ENCODE measurements around the gene TNFRSF4. TPM values are rescaled to one million over a fixed set of nuclear protein-coding genes. Genes with fewer than 3 reads are reported as not detected.

The TNFRSF4 gene
- total and polyA plus RNA-seq, 8 donors: 0.26 to 5.0 (median 1.2) TPM

DNA sequence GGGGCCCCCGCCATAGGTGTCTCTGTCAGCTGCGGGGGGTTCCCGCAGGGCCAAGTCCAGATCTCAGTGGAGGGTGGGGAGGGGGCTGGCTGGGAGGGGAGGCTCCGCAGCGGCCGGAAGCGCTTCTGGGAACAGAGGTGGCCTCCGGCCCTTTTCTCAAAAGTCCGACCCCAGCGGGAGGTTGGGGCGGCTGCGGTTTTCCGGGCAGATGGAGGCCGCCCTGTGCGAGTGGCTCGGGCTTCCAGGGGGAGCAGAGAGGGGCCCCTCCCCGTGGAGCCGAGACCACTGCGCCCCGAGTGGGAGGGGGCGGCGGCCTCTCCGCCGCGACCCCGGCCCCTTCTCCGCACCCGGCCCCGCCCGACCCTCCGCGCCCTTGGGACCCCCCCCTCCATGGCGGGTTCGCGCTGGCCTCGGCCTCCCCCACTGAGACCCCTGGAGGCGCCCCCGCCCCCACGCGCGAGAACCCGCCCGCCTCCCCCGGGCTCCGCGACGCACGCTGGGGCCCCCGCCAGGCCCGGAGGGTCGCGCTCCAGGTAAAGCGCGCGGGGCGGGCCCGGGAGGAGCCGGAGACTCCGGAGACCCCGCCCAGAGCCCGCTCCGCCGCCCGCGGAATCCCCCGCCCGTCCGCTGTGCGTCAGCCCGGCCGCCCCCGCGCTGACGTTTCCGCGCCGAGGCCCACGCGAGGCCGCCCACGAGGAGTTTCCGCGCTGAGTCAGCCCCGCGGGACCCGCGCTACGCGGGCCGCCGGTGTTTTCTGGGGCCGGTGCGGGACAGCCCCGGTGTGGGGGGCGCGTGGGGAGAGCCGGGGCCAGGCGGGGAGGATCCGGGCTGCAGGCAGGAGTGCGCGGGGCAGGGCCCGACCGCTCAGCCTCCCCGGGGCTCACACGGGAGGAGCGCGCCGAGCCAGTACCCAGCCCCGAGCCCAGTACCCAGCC is 12.8 kb downstream of the TNFRSF4 start:
- Histone ChIP-seq H3K36me3 (no peaks in the 10 kb centered on the region), H3K9me3 (no peaks in the 10 kb centered on the region), H3K4me1 (no peaks in the 10 kb centered on the region), H3K27ac (no peak overlapping the region), H3K27me3 (no peaks in the 10 kb centered on the region), H3K4me3 (peak overlapping the region; percentile 28 to 42 (median 33))
- DNase-seq: peak in 3 of 6 donors; percentile 51 to 78 (median 76)
- intact Hi-C loops (cut with DNase I): no loop called here
- FAIRE-seq: no peak
- TF ChIP-seq CTCF (IDR thresholded peaks at IDR 0.05): no peak
- WGBS, 2 donors: 3 to 9% methylated on average over 15 to 109 of the region's 109 CpGs
- peak; percentile 47 to 81 (median 62) for ATAC-seq

GRCh38 chr1:1199961-1200875 is 13.7 kb downstream of the TNFRSF4 start:
- 76 to 80% methylated on average over 31 of the region's 31 CpGs for WGBS, 2 donors
- Histone ChIP-seq H3K27ac (no peak overlapping the region), H3K4me1 (no peaks in the 10 kb centered on the region), H3K4me3 (no peak overlapping the region), H3K9me3 (no peaks in the 10 kb centered on the region), H3K27me3 (no peaks in the 10 kb centered on the region), H3K36me3 (no peaks in the 10 kb centered on the region)
- TF ChIP-seq CTCF (IDR thresholded peaks at IDR 0.05): no peak
- intact Hi-C loops (cut with DNase I): no loop called here
- DNase-seq (peak in 3 of 6 donors; percentile 31 to 61 (median 54)), ATAC-seq (peak in 1 of 4 donors; percentile 3), FAIRE-seq (no peak)

- no peaks in the 10 kb centered on the region for H3K9me3 ChIP-seq
- DNase-seq: peak in 3 of 6 donors; percentile 16 to 73 (median 52)
- H3K27me3 ChIP-seq: no peaks in the 10 kb centered on the region
- intact Hi-C loops (cut with DNase I): no loop called here
- H3K4me3 ChIP-seq: no peak overlapping the region
- H3K4me1 ChIP-seq: no peaks in the 10 kb centered on the region
- H3K36me3 ChIP-seq: no peaks in the 10 kb centered on the region
- WGBS, 2 donors: 81 to 82% methylated on average over 22 of the region's 22 CpGs
- no peak overlapping the region for H3K27ac ChIP-seq
- no peak for FAIRE-seq
- ATAC-seq: no peak
- no peak for TF ChIP-seq CTCF (IDR thresholded peaks at IDR 0.05)
Observed at GRCh38 chr1:1199141-1199960, 14.6 kb downstream of the TNFRSF4 start.

DNA sequence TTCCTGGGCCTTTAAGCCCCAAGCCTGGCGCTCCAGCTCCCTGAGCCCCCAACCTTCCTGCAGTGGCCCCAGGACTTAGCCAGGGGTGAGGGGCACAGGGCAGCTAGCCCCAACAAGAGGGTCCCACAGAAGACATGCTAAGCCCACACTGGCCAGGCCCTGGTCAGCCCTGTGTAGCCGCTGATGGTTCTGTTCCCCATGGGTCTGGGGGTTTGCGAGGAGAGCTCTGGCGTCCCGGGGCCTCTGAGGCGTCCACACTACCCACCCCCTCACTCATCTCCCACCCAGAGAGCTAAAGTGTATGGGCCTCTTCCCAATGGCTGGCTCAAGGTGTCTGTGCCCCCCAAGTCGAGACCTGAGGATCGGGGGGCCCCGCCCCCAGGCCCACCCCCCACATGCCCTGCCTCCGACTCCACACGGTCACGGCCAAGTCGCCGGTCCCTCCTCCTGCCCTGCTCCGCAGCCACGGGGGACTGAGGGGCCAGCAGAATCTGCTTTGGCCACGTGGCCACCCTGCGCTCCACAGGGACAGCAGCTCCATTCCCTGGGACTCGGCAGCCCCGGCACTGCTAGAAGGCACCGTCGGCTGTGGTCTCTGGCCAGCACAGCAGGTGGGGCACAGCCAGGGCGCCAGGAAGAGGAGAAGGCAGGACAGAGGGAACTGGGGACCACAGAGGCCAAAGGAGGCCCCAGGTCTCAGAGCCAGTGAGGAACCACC is 15.4 kb downstream of the TNFRSF4 start:
- 74 to 82% methylated on average over 13 to 23 of the region's 23 CpGs for WGBS, 2 donors
- ATAC-seq (no peak), FAIRE-seq (no peak), DNase-seq (peak in 3 of 6 donors; percentile 21 to 71 (median 56))
- Histone ChIP-seq H3K4me3 (no peak overlapping the region), H3K27me3 (no peaks in the 10 kb centered on the region), H3K36me3 (no peaks in the 10 kb centered on the region), H3K9me3 (no peaks in the 10 kb centered on the region), H3K27ac (no peak overlapping the region), H3K4me1 (no peaks in the 10 kb centered on the region)
- TF ChIP-seq CTCF (IDR thresholded peaks at IDR 0.05): no peak
- intact Hi-C loops (cut with DNase I): no loop called here

All from pancreas (tissue), 10 donors.